Stimulated activated CD4-positive, alpha-beta T cell treated with anti-CD3 and anti-CD28 coated beads, Interleukin-2, amount 100 ng/mL, for 24 hours (primary cell): ENCODE data around the gene LRMDA.

ENCODE experiments used
- DNase-seq, 2 donors: peaks; one replicate each; pipeline ENCODE4 v3.0.0-alpha.2; 2020

Gene LRMDA

DNA sequence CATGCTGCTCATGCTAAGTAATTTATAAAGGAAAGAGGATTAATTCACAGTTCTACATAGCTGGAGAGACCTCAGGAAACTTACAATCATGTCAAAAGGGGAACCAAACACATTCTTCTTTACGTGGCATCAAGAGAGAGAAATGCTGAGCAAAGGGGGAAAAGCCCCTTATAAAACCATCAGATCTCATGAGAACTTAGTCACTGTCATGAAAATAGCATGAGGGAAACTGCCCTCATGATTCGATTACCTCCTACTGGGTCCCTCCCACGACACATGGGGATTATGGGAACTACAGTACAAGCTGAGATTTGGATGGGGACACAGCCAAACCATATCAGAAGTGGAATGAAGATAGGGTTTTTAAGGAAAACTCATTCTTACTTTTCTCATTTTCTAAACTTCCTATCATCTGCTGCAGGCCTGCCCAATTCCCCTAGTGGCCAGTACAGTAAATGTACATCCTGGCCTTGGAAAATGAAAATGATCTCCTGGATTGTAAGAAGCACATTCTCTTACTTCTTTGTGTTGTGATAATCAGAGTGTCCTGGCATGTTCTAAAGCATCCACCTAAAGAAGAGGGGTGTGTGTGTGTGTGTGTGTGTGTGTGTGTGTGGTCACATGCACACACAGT lies 421.5 kb downstream of the LRMDA start:
- DNase-seq, result no peak

DNA sequence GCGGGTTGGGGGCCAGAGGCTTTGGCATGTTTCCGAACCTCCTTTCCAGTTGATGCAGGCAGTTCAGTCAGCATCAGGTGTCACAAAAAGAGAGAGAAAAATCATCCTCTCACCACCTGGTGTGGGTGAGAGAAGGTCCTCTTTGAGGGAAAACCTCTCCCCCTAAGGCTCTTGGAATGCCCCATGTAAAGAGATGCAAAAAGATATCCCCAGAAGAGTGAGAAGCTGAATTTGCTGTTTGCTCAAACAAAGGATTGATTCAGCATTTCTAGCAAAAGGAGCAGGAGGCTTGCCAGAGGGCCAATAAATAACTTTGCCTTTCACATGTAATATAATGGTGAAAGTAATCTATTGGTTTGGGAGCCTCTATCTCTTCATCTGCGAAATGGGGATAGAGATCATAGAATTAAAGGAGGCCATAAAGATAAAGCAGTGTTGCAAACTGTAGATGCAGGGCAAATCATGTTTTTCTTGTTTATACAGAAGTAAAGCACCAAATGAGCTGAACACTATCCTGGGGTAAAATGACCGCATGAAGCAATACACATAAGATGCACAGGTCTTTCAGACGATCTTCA lies 425.9 kb downstream of the LRMDA start:
- no peak for DNase-seq

DNA sequence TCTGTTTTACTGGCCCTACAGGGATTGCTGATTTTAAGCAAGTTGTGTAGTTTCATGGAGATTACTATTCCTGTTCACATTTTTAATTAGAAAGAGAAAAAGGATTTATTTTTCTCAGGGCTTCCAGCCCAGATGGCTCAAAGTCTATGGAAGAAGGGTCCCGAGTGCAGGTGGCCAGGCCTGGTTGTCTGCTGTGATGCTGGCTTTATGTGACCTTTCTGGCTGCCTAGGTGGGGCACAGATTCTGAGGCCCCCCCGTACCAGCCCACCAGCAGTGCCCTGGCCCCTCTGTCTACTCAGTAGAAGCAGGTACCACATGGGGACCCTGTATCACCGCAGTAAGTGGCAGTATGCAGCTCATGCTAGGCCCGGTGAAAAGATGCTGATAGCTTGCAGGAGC lies 426.5 kb downstream of the LRMDA start:
- DNase-seq, result no peak

DNA sequence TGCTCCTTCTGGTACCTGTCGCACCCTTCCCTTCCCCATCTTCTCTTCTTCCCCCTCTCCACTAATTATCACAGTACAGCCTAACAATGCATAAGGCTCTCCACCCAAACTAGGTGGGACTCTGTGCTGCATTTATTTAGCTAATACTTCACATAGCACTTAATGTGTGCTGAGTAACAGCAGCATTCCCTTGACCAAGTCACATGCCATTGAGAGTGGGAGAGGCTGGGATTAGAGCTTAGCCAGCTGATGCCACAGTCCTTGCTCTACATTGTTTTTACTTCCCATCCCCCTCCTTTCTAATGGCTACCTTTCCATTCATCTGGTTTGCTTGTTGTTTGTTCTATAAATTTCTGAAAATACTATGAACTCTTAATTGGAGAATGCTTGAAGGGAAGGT lies 426.9 kb downstream of the LRMDA start:
- no peak for DNase-seq

DNA sequence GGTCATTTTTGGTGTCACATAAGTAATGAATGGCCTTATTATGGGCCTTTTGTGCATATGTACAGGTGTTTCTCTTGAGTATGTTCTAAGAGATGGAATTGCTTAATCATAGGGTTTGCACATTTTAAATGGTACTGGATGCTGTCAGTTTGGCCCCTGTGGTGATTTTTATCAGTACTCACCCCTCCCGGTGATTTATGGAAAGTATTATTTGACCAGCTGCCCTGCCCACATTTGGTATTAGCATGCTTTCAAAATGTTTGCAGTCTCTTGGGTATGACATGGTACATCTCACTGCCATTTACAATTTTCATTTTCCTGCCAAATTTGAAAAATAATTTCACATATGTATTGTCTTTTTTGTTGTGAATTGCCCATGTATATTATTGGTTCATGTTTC lies 427.7 kb downstream of the LRMDA start:
- DNase-seq, result no peak

DNA sequence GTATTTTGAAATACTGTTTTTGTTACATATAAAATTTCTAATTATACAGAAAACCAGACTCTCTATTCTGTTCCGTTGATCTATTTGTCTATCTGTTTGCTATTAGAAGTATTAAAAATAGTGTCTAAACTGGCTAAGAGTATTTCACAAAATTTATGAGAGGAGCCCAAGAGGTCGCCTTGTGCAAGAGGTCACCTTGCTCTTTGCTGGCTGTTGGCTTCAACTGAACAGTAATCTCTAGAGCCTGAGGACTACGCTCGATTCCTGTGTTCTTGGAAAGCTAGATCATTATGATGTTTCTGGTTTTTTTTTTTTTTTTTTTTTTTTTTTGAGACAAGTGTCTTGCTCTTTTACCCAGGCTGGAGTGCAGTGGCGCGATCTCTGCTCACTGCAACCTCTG lies 428.6 kb downstream of the LRMDA start:
- no peak for DNase-seq

DNA sequence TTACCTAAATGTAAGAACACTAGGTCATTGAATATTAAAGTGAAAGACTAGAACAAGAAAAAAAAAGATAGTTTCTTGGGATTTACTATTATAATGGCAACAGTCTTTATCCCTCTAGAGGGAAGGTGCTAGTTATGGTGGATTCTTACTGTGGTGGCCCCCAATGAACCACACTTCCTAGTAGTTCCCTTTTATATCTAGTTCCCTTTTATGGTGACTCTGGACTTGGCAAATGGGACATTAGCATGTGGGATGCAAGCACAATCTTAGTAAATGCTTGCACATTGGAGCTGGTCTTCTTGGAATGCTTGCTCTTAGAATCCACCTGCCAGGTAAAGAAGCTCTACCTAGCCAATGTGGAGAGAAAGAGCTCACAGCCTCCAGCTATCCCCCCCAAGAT lies 430.2 kb downstream of the LRMDA start:
- no peak for DNase-seq

DNA sequence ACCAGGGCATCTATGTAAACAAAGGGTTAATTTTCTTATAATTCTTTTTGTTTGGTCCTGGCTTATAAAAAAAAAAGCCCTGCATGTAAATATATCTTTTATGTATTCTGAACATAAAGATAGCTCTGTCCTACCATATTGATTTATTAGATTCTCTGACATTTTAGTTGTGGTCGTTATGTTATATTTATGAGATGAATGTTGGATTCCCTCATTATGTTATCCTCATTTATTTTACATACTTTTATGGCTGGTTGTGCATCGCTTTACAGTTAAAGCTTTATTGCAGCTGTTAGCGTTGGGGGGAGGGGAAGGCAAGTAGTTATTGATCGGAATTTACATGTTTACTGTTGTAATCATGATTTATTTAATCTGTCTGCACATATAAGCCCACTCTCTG lies 431.5 kb downstream of the LRMDA start:
- DNase-seq, result no peak

DNA sequence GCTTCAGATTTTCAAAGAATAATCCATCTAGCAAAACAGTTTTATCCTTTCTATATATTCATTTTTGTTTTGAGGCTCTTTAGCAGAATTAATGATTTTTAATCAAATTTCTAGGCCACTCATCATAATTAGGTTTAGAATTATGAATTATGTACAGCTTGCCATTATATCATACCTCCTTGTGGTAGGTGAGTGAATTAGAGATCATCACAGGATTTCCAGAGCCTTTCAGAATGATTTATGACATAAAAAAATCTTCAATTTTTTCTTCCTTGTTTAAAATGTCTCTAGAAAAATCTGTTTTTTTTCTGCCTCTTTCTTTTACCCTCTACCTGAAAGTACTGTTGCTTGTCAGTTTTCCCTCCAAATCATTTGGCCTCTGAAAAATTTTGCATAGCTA lies 433.3 kb downstream of the LRMDA start:
- no peak for DNase-seq

DNA sequence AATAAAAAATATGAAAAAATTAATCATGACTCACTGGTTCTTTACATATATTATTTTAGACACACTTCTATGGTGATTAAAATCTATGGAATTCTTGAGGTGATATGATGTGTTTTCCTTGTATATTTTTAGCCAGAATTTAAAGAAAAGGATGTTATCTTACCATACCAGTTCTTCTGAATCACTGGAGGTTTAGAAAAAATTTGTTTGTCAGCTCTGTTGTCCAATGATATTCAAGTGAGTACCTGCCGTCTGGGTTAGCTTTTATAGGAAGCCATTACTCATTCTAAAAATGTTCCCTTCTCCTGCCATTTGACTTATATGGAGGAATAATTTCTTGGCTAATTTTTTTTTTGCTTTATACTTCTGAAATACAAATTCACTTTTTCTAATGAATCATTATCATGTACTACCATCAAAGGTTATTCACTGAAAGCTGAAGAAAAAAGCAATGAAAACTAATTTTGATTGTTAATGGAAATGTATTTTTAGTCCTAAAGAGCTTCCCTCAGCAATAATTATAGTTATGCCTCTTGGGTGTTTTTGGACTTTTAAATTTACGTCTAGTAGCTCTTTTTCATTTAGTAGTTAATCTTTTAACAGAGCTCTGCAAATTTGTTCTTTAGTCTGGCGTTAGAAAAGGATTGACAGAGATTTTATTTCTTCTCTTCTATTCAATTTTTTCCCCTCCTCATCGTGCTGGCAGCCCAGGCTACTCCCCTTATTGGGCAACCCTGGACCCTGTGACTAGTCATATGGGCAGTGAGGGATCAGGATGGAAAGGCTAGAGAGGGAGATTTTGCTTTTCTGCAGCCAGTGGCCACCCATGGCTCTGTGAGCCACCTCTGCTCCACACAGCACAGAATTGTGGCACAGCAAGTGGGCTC lies 434.2 kb downstream of the LRMDA start:
- no peak for DNase-seq

DNA sequence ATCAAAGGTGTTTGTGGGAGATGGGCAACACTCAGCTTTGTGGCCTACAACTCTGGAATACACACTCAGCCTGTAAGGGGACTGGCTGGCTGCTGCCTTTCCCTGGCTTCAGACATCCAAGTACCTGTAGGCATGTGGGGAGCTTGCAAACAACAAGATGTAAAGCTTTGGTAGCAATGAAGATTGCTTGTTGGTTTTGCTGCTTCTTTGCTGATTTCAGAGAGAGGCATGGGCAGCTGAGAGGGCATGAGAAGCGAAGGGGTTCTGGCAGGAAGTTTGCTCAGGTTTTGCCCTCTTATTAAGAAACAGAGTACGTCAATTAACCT lies 434.8 kb downstream of the LRMDA start:
- no peak for DNase-seq

DNA sequence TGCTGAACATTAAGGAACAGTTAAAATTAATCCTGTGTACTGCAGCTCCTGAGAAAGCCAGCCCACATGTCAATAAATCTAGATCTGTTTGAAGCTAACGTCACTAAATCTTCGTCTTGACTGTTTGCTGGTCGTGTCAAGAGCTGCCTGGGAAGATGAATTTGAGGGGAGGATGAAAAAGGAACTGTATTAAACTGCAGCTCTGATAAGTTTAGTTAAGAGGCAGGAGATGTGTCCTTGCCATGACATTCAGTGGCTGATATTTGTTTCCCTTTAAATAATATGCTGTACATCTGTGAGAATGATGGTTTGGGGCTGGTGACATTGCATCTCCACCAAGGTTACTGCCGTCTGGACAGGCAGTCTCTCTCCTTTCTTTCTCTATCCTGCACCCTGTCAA lies 435.3 kb downstream of the LRMDA start:
- no peak for DNase-seq

DNA sequence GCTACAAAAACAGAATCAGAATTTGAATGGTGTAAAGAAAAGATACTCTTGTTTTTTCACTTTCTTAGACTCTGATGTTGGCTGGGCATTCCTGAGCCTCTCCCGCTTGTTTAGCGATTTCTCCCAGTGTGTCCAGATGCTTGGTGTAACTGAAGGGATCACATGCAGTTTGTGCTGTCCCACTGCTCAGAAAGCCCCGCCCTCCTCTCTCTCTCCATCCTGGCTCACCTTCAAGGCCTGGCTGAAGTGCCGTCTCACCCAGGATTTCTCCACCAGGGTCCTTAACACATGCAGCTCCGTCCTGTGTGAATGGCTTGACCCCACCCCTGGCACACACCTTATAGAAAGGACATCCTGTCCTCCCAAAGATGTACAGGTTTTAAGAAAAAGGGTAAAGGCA lies 437.1 kb downstream of the LRMDA start:
- DNase-seq, result no peak

DNA sequence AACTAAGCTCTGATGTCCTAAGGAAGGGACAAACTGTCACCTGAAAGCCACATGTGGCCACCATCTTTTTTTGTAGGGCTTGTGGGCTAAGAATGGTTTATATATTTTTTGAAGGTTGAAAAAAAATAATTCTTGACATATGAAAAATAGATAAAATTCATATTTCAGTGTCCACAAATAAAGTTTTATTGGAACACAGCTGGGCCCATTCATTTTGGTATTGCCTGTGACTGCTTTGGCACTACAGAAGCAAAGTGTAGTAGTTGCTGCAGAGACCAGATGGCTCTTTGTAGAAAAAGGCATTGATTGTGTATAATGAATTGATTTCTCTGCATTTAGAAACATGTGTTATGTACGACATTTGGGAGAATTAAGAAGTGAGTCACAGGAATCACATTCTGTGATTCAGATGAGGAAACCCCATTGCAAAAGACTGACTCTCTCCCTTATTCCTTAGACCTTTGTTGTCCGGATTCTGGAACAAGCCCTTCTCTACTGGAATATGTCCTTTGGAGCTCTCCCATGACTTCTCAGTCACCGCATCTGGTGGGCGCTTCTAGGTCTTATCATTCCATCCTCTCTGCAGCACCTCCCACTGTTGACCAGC lies 438.7 kb downstream of the LRMDA start:
- no peak for DNase-seq

DNA sequence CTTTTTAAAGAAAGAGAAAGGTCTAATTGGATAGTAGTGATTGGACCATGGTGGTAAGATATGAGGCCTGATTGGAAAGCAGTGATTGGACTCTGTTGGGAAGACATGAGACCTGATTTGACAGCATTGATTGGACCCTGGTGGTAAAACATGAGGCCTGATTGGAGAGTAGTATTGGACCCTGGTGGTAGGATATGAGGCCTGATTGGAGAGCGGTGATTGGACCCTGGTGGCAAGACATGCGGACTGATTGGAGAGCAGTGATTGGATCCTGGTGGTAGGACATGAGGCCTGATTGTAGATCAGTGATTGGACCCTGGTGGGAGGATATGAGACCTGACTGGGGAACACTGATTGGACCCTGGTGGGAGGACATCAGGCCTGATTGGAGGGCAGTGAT lies 444.3 kb downstream of the LRMDA start:
- no peak for DNase-seq

DNA sequence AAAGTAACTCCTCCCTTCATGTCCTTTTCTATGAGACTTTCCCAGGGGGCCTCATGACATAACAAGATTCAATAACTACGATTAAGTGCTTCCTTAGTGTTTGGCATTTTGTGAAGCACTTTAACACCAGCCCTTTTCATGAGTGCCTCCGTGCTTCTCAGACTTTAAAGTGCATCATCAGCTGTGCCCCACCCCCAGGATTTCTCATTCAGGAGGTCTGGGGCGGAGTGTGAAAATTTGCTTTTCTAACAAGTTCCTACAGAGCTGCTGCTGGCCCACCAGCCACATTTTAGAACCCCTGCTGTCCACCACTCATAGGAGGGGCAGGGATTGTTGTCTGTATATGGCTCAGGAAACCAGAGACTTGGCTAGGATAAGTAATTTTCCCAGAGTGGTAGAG lies 445.3 kb downstream of the LRMDA start:
- no peak for DNase-seq

DNA sequence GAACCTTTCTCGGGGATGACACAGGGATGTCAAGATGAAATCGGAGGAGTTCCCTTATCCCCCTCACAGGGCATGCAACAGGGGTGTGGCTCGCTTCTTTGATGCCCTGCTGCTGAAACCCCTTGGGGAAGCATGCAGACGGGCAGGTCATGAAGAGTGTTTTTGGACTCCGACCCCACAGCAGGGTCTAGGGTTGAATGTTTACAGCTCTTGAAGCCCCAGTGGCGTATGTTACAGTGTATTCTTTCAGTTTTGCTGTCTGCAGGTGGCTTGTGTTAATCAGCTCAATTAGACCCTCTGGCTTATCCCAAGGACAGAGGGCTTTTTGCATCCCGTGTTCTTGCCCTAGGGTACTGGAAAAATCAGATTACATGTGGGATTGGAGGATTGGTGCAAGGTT lies 446.5 kb downstream of the LRMDA start:
- no peak for DNase-seq

DNA sequence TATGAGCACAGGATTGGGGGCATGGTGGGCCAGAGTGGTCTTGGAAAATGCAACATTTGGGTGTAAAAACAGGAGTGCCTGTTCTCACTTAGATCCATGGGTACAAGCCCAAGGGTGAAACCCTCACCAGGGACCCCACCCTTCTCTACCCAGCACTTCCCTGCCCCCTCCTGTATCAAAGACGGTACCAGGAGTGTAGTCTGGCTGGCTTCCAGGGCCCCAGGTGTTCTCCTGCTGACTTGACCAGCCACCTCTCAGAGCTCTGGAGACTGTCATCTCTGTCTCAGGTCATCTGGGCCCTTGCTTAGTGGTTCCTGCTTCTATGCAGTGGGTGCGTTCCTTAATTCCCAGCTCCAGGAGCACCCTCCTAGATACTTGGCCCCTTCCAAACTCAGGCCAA lies 447.2 kb downstream of the LRMDA start:
- DNase-seq, result no peak

DNA sequence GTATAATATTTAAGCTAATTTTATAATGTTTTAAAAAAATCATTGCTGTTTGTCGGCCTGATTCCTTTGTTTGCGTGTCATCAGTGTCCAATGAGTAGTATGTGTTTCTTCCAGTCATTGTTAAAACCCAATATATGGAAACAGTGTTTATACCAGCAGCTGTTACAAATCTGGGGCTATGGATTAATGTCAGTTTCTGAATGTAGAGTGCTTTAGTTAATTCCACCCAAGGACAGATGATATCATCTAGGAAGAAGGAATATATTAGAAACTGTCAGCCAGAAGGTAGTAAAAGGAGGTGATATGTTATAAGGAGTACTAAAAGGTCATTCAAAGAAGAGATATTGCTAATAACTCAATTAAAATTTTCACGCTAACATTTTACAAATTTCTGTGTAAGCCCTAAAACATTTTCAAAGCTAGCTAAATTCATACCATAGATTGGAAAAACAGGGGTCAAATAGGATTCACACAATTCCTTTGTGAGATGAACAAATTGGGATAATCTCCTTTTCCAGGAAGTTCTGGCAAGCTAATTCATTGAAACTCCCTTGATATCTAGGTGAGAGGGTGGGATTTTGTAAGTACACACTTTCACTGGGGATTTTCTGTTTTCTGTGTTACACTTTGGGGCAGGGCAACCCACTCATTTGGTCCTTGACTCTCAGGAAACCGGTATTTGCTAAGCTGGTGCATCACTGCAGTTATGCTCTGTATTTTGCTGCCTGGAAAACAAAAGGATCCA lies 448.8 kb downstream of the LRMDA start:
- DNase-seq, result no peak

DNA sequence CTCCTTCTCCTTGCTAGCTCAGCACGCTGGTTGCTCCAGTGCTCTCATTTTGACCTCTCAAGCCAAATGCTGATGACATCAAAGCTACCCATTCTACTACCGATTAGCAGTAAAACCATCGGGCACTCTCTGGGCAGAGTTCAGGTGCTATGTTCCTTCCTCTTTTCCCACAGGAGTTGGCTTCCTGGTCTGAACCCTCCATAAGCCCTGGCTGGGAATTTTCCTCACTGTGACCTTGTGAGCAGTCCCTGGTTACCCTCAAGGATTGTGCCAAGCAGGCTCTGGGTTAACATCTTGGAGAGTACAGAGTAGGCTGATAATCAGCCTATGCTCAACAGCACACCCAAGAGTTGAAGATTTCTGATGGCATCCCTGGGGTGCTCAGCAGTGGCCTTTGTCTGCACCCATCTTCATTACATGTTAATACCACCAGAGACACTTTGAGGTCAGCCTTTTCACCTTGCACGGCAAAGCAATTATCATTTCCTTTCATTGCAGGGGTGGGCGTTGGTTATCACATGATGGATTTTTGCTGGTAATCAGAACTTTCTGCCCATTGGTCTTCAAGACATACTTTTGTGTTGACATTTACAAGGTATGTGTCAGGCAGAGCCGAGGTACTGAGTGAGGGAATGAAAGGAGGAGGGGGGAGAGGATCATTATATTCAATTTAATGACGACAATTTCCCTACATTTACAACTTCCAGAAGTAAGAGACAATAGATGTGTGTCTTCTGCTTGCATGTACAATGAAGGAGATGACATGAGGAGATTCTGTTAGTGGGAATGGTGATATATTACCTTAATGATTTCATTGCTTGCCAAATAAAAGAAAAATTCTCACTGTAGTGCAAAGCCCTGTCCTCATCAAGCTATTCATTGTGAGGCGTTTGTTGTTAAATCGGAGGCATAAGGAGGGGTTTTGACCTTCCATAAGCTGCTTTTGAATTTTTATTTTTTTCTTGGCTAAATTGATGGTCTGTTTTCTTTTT lies 452.0 kb downstream of the LRMDA start:
- DNase-seq, result no peak

DNA sequence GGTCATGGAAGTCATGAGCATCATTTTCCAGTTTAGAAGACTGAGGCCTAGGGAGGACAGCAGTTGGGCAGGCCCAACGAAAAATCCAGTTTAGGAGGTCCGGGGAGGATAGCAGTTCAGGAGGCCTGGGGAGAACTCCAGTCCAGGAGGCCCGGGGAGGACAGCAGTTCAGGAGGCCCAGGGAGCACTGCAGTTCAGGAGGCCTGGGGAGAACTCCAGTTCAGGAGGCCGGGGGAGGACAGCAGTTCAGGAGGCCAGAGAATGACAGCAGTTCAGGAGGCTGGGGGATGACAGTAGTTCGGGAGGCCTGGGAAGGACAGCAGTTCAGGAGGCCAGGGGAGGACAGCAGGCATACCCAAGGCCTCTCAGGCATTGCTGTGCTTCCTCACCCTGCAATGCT lies 453.4 kb downstream of the LRMDA start:
- no peak for DNase-seq

DNA sequence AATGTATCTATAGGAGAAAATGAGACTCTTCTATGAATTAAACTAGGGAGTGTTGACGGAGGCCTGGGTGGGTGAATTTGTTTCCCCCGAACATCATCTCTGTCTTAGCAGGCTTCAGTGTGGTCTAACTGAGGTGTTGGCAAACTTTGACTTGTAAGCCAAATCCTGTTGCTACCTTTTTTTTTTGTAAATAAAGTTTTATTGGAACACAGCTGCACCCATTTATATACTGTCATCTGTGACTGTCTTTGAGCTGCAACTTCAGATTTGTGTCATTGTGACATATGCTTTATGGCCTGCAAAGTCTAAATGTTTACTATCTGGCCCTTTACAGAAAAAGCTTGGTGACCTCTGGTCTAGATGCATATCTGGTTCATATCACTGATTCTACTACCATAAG lies 455.9 kb downstream of the LRMDA start:
- no peak for DNase-seq
